ENCODE data around the gene MRPL20. TPM values are rescaled to one million over a fixed set of nuclear protein-coding genes. Genes with fewer than 3 reads are reported as not detected.

MRPL20 gene
- total RNA-seq, 1 donor from 2014 or later: 150 TPM

- TF ChIP-seq CTCF (conservative IDR thresholded peaks at IDR 0.05; ENCODE audit: low read depth, low read length): no peak
- DNase-seq (ENCODE audit: low read depth): no peak
- peak overlapping the region; percentile 85 for H3K4me3 ChIP-seq (ENCODE audit: low read depth, low read length)
Observed at GRCh38 chr1:1397839-1398523, 9.1 kb downstream of the MRPL20 start.

- no peak for TF ChIP-seq CTCF (conservative IDR thresholded peaks at IDR 0.05; ENCODE audit: low read depth, low read length)
- no peak overlapping the region for H3K4me3 ChIP-seq (ENCODE audit: low read depth, low read length)
- no peak for DNase-seq (ENCODE audit: low read depth)
Observed at GRCh38 chr1:1395166-1395565, 11.9 kb downstream of the MRPL20 start.

GRCh38 chr1:1394116-1394515 is 13.0 kb downstream of the MRPL20 start:
- DNase-seq (ENCODE audit: low read depth): no peak
- no peak for TF ChIP-seq CTCF (conservative IDR thresholded peaks at IDR 0.05; ENCODE audit: low read depth, low read length)
- H3K4me3 ChIP-seq (ENCODE audit: low read depth, low read length): no peak overlapping the region

- no peak for TF ChIP-seq CTCF (conservative IDR thresholded peaks at IDR 0.05; ENCODE audit: low read depth, low read length)
- H3K4me3 ChIP-seq (ENCODE audit: low read depth, low read length): no peak overlapping the region
- no peak for DNase-seq (ENCODE audit: low read depth)
Observed at GRCh38 chr1:1393428-1393827, 13.7 kb downstream of the MRPL20 start.

- H3K4me3 ChIP-seq (ENCODE audit: low read depth, low read length): no peak overlapping the region
- DNase-seq (ENCODE audit: low read depth): no peak
- no peak for TF ChIP-seq CTCF (conservative IDR thresholded peaks at IDR 0.05; ENCODE audit: low read depth, low read length)
Observed at GRCh38 chr1:1393014-1393413, 14.1 kb downstream of the MRPL20 start.

- DNase-seq (ENCODE audit: low read depth): no peak
- no peak for TF ChIP-seq CTCF (conservative IDR thresholded peaks at IDR 0.05; ENCODE audit: low read depth, low read length)
- no peak overlapping the region for H3K4me3 ChIP-seq (ENCODE audit: low read depth, low read length)
Observed at GRCh38 chr1:1391225-1391624, 15.9 kb downstream of the MRPL20 start.

GRCh38 chr1:1390675-1391074 is 16.4 kb downstream of the MRPL20 start:
- DNase-seq (ENCODE audit: low read depth): no peak
- no peak for TF ChIP-seq CTCF (conservative IDR thresholded peaks at IDR 0.05; ENCODE audit: low read depth, low read length)
- no peak overlapping the region for H3K4me3 ChIP-seq (ENCODE audit: low read depth, low read length)
